Kidney (tissue), 14 donors: ENCODE results near the gene FGGY. TPM values are rescaled to one million over a fixed set of nuclear protein-coding genes. Genes with fewer than 3 reads are reported as not detected.

Experiments used
- DNase-seq, 5 donors: peaks; one replicate each; pipeline ENCODE4 v3.0.0-alpha.2; 2013 to 2020
- FAIRE-seq: peaks from 2 replicates; lab custom pipeline; 2012; peaks lifted over from hg19 to GRCh38; lab: Jason Lieb, UNC
- H3K27ac ChIP-seq, 2 donors: one replicate each; pipeline ENCODE4 v1.7.0; 2013; ENCODE audit warnings: low read depth in 2 of 2, low read length in 2 of 2, inconsistent platforms in 1 of 2
- H3K27me3 ChIP-seq: one replicate; pipeline ENCODE4 v1.7.1; 2013; ENCODE audit warnings: low read length, inconsistent platforms; ENCODE audit not compliant: control insufficient read depth, insufficient read depth
- H3K36me3 ChIP-seq, 3 donors: one replicate each; pipeline versions ENCODE4 v1.7.0 to v1.7.1; 2013; ENCODE audit warnings: low read length in 3 of 3, control low read depth in 1 of 3, inconsistent platforms in 1 of 3; ENCODE audit not compliant: insufficient read depth in 3 of 3, control insufficient read depth in 2 of 3
- H3K4me1 ChIP-seq, 3 donors: one replicate each; pipeline versions ENCODE4 v1.7.0 to v1.7.1; 2013; ENCODE audit warnings: low read length in 3 of 3, inconsistent platforms in 1 of 3, low read depth in 1 of 3; ENCODE audit not compliant: control insufficient read depth in 2 of 3, insufficient read depth in 2 of 3
- H3K4me3 ChIP-seq, 3 donors: one replicate each; pipeline versions ENCODE4 v1.7.0 to v1.8.1; 2013; ENCODE audit warnings: low read length in 3 of 3, control low read depth in 1 of 3, inconsistent platforms in 1 of 3
- H3K9ac ChIP-seq, 3 donors: one replicate each; pipeline versions ENCODE4 v1.7.0 to v1.7.1; 2013; ENCODE audit warnings: low read length in 3 of 3, control low read depth in 1 of 3, inconsistent platforms in 1 of 3
- H3K9me3 ChIP-seq, 3 donors: one replicate each; pipeline versions ENCODE4 v1.7.0 to v1.7.1; 2013; ENCODE audit warnings: low read length in 3 of 3, control low read depth in 1 of 3, inconsistent platforms in 1 of 3; ENCODE audit not compliant: control insufficient read depth in 2 of 3, insufficient read depth in 1 of 3
- CTCF ChIP-seq: IDR thresholded peaks from 3 replicates; pipeline ENCODE4 v1.5.1; 2012; ENCODE audit warnings: mild to moderate bottlenecking, moderate library complexity, borderline replicate concordance; ENCODE audit not compliant: insufficient read depth; ENCODE audit errors: extremely low read depth
- intact Hi-C: fragments of 100-400 bp; cut with DNase I; formaldehyde crosslinking; loops from one replicate; pipeline ENCODE4 v1.11.1; 2022
- polyA plus RNA-seq: library from polyadenylated mRNA; stranded (reverse); fragments of 350-450 nt; fragmentation: Illumina TruSeq; extraction: RNeasy Lipid Tissue Mini Kit (QIAGEN cat#74804); gene quantifications from one replicate; pipeline ENCODE4 v1.2.3, GENCODE V29; 2014; ENCODE audit warnings: low read depth, low replicate concordance; ENCODE audit not compliant: insufficient read depth
- total RNA-seq: library from RNA; stranded (reverse); fragmentation: NEBNext Ultra II Directional; extraction: Animal tissue kit (Norgen Biotek cat#: 25700); gene quantifications from one replicate; pipeline ENCODE4 v1.2.1, GENCODE V29; 2021
- donor health status: control.
- donor health status: control.
- donor health status: control.
- donor health status: control.
- donor health status: control.
- donor health status: DM: yes; HTN: yes; CAD: no.
- donor health status: Normal renal cell carcinoma (clear cell type).

The FGGY gene
- total and polyA plus RNA-seq, 2 donors from 2014 or later: 11.2 to 31.0 TPM

- Histone ChIP-seq H3K9me3 (no peaks in the 10 kb centered on the region), H3K36me3 (no peaks in the 10 kb centered on the region), H3K27me3 (no peaks in the 10 kb centered on the region), H3K27ac (peak overlapping the region; percentile 10 to 38), H3K4me1 (peaks cover 4 to 5% (median 5%) of the 10 kb centered on the region in 3 donors), H3K4me3 (no peak overlapping the region), H3K9ac (no peak overlapping the region)
- FAIRE-seq (no peak), DNase-seq (peak in 1 of 5 donors; percentile 20)
- intact Hi-C loops: no loop called here
- no peak for TF ChIP-seq CTCF
Measured at GRCh38 chr1:59475737-59476136, 178.8 kb downstream of the FGGY start.

GRCh38 chr1:59477286-59477685 is 180.4 kb downstream of the FGGY start:
- no peak for DNase-seq
- intact Hi-C loops: no loop called here

GRCh38 chr1:59477867-59478266 is 181.0 kb downstream of the FGGY start:
- Histone ChIP-seq H3K27ac (no peak overlapping the region), H3K4me1 (peaks cover 4 to 5% (median 5%) of the 10 kb centered on the region in 3 donors), H3K36me3 (no peaks in the 10 kb centered on the region), H3K4me3 (no peak overlapping the region), H3K9me3 (no peaks in the 10 kb centered on the region), H3K27me3 (no peaks in the 10 kb centered on the region), H3K9ac (no peak overlapping the region)
- FAIRE-seq (no peak), DNase-seq (no peak)
- no peak for TF ChIP-seq CTCF
- intact Hi-C loops: no loop called here

More at GRCh38 chr1:59477286-59477685, 180.4 kb downstream of the FGGY start:
- Histone ChIP-seq H3K9ac (no peak overlapping the region), H3K36me3 (no peaks in the 10 kb centered on the region), H3K4me3 (no peak overlapping the region), H3K4me1 (peaks cover 4 to 5% (median 5%) of the 10 kb centered on the region in 3 donors), H3K27me3 (no peaks in the 10 kb centered on the region), H3K9me3 (no peaks in the 10 kb centered on the region), H3K27ac (no peak overlapping the region)
- FAIRE-seq: no peak
- TF ChIP-seq CTCF: no peak

GRCh38 chr1:59478822-59479221 is 181.9 kb downstream of the FGGY start:
- no peak overlapping the region for H3K9ac ChIP-seq
- intact Hi-C loops: no loop called here
- DNase-seq (no peak), FAIRE-seq (no peak)
- no peaks in the 10 kb centered on the region for H3K27me3 ChIP-seq
- TF ChIP-seq CTCF: no peak
- H3K4me1 ChIP-seq: peaks cover 4 to 5% (median 5%) of the 10 kb centered on the region in 3 donors
- H3K36me3 ChIP-seq: no peaks in the 10 kb centered on the region
- no peak overlapping the region for H3K27ac ChIP-seq
- no peak overlapping the region for H3K4me3 ChIP-seq
- no peaks in the 10 kb centered on the region for H3K9me3 ChIP-seq
